NCI-H1436 (cell line): ENCODE results near the gene CPXM1.

Experiments used
- DNase-seq: peaks from one replicate; lab custom pipeline; 2025; lab: John Stamatoyannopoulos, UW

CPXM1 gene

DNA sequence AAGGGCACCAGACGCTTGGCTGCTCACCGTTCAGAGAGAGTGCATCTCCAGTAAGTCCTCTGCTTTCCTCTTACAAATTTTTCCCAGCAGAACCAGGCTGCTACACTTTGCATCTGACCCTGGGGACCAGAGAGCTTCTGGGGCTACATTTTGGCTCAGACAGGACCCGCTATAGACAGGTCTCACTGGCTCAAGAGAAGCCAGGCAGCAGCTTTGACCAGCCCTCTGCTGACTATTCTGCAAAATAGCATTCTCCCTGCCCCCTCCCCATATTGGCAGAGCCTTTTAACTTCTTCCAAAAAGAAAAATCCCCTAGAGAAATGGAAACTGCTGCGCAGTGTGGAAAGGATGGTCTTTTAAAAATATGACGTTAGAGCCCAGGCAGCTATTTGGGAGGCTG is 37.2 kb downstream of the CPXM1 start:
- no peak for DNase-seq

GRCh38 chr20:2762578-2763131 is 37.8 kb downstream of the CPXM1 start:
- DNase-seq = no peak

- DNase-seq = no peak
Measured at GRCh38 chr20:2761885-2762284, 38.5 kb downstream of the CPXM1 start.

GRCh38 chr20:2760952-2761305 is 39.5 kb downstream of the CPXM1 start:
- DNase-seq = no peak

- DNase-seq = no peak
Measured at GRCh38 chr20:2760297-2760951, 40.0 kb downstream of the CPXM1 start.

- DNase-seq = no peak
Measured at GRCh38 chr20:2759603-2760296, 40.7 kb downstream of the CPXM1 start.

- DNase-seq = no peak
Measured at GRCh38 chr20:2759143-2759542, 41.3 kb downstream of the CPXM1 start.

- no peak for DNase-seq
Measured at GRCh38 chr20:2757969-2758368, 42.5 kb downstream of the CPXM1 start.

- no peak for DNase-seq
Measured at GRCh38 chr20:2757001-2757400, 43.4 kb downstream of the CPXM1 start.

- DNase-seq = no peak
Measured at GRCh38 chr20:2756056-2756611, 44.3 kb downstream of the CPXM1 start.

DNA sequence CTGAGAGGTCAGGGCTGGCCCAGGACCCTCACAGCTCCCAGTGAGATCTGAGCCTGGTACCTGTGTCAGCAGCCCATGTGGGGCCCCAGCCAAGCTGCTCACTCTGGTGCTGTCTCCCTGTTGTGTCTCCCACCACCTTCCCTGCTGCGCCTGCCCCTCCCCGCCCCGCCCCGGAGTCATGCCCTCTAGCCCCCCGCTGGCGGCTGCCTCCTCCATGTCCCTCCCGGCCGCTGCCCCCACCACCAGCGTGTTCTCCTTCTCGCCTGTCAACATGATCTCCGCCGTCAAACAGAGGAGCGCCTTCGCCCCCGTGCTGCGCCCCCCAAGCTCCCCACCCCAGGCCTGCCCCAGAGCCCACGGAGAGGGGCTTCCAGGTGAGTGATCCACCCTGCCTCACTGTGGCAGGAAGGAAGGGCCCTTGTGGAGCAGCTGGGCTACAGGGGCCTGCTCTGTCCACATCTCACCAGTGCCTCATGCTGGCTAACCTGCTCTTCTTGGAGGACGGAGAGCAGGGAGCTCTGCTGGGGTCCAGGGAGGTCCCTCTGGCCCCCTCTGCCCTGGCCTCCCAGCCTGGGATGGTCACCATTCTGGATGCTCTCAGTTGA is 44.9 kb downstream of the CPXM1 start:
- no peak for DNase-seq

DNA sequence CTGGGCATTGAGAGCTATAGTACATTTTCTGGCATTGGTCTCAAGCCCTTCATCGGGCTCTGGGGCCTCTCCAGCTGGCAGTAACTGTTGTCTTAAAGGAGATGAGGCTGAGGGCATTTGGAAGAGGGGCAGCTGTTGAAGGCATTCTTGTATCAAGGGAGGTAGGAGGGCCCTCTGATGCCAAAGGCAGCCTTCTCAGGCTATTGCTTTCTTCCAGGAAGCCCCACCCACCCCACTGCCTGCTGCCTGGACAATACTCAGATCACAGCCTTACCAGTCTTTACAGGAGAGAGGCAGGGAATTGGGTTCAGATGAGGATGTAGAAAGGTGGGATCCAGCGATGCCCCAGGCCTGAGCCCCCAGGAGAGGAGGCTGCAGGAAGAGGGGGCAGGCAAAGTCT is 46.0 kb downstream of the CPXM1 start:
- DNase-seq = no peak

DNA sequence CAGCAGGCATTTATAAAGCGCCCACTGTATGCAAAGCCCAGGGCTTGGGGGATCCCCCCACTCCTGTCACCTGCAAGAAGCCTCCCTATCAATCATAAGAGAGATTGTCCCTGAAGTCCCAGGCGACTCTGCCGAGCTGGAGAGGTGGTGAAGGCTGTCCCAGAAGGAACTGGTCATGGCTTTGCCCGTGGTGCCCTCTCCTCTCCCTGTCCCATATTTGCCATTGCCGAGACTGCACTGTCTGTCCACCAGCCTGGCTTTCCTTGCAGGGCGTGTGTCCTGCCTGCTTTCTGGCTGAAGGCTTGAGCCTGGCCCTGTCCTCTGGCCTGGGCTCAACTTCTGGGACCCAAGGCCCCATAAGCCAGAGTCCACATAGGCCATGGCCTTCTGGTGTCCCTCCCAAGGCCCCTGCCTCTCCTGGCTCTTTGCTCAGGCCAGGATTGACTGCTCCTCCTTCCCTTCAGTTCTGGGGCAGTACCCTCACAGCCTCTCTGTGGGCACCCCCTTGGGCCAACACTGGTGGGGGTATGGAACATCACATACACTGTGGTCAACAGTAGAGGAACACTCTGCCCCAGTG is 46.9 kb downstream of the CPXM1 start:
- no peak for DNase-seq

GRCh38 chr20:2752567-2753460 is 47.6 kb downstream of the CPXM1 start:
- peak; percentile 65 for DNase-seq

DNA sequence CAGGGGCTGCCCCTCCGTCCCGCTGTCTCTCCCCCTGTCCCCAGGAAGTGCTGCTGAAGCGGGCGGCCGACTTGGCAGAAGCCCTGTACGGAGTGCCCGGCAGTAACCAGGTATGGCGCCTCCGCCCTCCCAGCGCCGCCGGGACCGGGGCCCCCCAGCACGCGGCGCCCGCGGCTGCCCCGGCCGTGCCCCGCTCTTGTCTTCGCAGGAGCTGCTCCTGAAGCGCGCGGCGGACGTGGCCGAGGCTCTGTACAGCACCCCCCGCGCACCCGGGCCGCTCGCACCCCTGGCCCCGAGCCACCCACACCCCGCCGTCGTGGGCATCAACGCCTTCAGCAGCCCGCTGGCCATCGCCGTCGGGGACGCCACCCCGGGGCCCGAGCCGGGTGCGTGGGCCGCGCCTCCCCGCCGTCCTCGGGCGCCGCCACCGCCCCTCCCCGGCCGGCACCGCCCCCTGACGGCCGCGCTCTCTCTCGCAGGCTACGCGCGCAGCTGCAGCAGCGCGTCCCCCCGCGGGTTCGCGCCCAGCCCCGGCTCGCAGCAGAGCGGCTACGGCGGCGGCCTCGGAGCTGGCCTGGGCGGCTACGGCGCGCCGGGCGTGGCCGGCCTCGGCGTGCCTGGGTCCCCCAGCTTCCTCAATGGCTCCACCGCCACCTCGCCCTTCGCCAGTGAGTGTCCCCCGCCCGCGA is 48.4 kb downstream of the CPXM1 start:
- peak; percentile 35 for DNase-seq

GRCh38 chr20:2751347-2751877 is 49.0 kb downstream of the CPXM1 start:
- DNase-seq = no peak

GRCh38 chr20:2750491-2751251 is 49.8 kb downstream of the CPXM1 start:
- no peak for DNase-seq

DNA sequence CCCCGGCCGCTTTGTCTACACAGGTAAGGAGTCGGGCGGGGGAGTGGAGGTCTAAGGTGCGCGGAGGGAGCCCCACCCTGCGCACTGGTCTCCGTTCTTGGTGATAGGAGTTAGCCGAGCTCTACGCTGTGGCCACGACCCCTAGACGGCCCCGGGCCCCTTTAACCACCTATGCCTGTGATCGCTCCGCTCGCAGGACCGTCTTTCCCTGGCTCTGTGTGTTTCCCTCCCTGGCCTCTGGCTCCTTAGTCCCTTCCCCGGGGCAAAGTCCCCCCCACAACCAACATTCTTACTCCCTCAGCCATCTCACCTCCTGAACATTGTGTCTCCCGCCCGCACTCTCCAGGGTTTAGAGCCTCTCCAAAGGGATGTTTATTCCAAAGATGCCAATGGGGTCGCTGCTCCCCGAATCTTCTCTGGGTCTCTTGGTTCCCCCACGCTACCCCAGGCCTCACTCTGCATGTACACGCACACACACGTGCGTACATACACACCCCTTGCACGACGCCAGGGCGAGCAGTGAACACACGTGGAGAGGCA is 50.4 kb downstream of the CPXM1 start:
- DNase-seq = no peak

GRCh38 chr20:2749343-2749950 is 51.0 kb downstream of the CPXM1 start:
- DNase-seq = no peak
